Panc1 (cell line): ENCODE data around the gene REELD1. TPM values are rescaled to one million over a fixed set of nuclear protein-coding genes. Genes with fewer than 3 reads are reported as not detected.

ENCODE experiments used
- ATAC-seq: fragments of 200-7000 bp; cut with Tn5 transposase; 2 replicates; pipeline ENCODE4 v1.9.1; 2020; ENCODE audit warnings: mild to moderate bottlenecking, moderate library complexity
- BruUV-seq: library from RNA; stranded (reverse); fragments of 400-500 nt; replicated peaks from 2 replicates; lab custom pipeline; 2021; lab: Mats Ljungman, UMichigan
- CTCF ChIA-PET: fragments of 300-600 bp; sonication (Branson Sonifier 250); formaldehyde crosslinking; loops from one replicate; lab custom pipeline; 2022; ENCODE audit warnings: antibody characterized with exemption; lab: Charles Lee
- POLR2A ChIA-PET: fragments of 300-600 bp; sonication (Branson Sonifier 250); formaldehyde crosslinking; loops from one replicate; lab custom pipeline; 2022; ENCODE audit warnings: antibody characterized with exemption; lab: Charles Lee
- DNase-seq: peaks from one replicate; pipeline ENCODE4 v3.0.0-alpha.2; 2010; ENCODE audit warnings: low read depth, low spot score
- H3K27ac ChIP-seq: 2 replicates; pipeline ENCODE4 v1.5.1; 2011; ENCODE audit warnings: mild to moderate bottlenecking, low read length, inconsistent platforms
- H3K27me3 ChIP-seq: fragments of 200-500 bp; sonication (Bioruptor generic); 2 replicates; pipeline ENCODE4 v1.6.0; 2014; ENCODE audit warnings: low read length, inconsistent platforms; ENCODE audit not compliant: control insufficient read depth, insufficient read depth
- H3K36me3 ChIP-seq: fragments of 200-500 bp; sonication (Bioruptor generic); 2 replicates; pipeline ENCODE4 v1.5.1; 2014; ENCODE audit warnings: inconsistent platforms, mild to moderate bottlenecking, low read length, moderate library complexity; ENCODE audit not compliant: control insufficient read depth, insufficient read depth
- H3K4me1 ChIP-seq: 2 replicates; pipeline ENCODE4 v1.5.1; 2011; ENCODE audit warnings: inconsistent platforms, mild to moderate bottlenecking, low read length, moderate library complexity; ENCODE audit not compliant: control insufficient read depth, insufficient read depth
- H3K4me3 ChIP-seq, 2 experiments: 2 replicates each; pipeline ENCODE4 v1.5.1; 2011 to 2012; ENCODE audit warnings: low read depth in 2 of 2, low read length in 2 of 2, mild to moderate bottlenecking in 2 of 2, inconsistent platforms in 1 of 2, moderate library complexity in 1 of 2
- H3K9me3 ChIP-seq: fragments of 200-500 bp; sonication (Bioruptor generic); 2 replicates; pipeline ENCODE4 v1.5.1; 2014; ENCODE audit warnings: low read depth, mild to moderate bottlenecking, inconsistent platforms, low read length, moderate library complexity; ENCODE audit not compliant: control insufficient read depth, insufficient read depth
- POLR2AphosphoS5 ChIP-seq: IDR thresholded peaks from 2 replicates; pipeline ENCODE4 v1.6.1; 2012; ENCODE audit warnings: mild to moderate bottlenecking, low read depth, low read length, moderate library complexity
- SIN3A ChIP-seq: IDR thresholded peaks from 2 replicates; pipeline ENCODE4 v1.6.1; 2012; ENCODE audit warnings: low read depth, mild to moderate bottlenecking, low read length, moderate library complexity, borderline replicate concordance; ENCODE audit not compliant: insufficient read depth
- TCF7L2 ChIP-seq: IDR thresholded peaks from 2 replicates; pipeline ENCODE4 v1.6.1; 2011; ENCODE audit warnings: mild to moderate bottlenecking, low read depth, low read length, inconsistent platforms
- in situ Hi-C: cut with HindIII; loops from 2 replicates; pipeline ENCODE4 v1.10.0; 2016; ENCODE audit warnings: low sequenced_read_pairs, low pct_unique_long_range_greater_than_20kb
- intact Hi-C: fragments of 100-400 bp; cut with micrococcal nuclease; formaldehyde crosslinking; loops from one replicate; pipeline ENCODE4 v1.10.0; 2022; ENCODE audit not compliant: unreplicated experiment
- total RNA-seq: library from RNA; stranded (reverse); gene quantifications from one replicate; pipeline ENCODE4 v1.2.1, GENCODE V29; 2021; ENCODE audit not compliant: unreplicated experiment
- TF ChIP-seq, protein P1 (sequence below), 2 experiments: IDR thresholded peaks; 2 replicates each; pipeline ENCODE4 v1.6.1; 2011 to 2012; ENCODE audit warnings: low read depth in 2 of 2, control low read depth in 1 of 2, low read length in 1 of 2, mild to moderate bottlenecking in 1 of 2, moderate library complexity in 1 of 2; ENCODE audit not compliant: insufficient read depth in 1 of 2
- TF ChIP-seq, protein P2 (sequence below): fragments of 450-650 bp; IDR thresholded peaks from 2 replicates; pipeline ENCODE4 v1.5.1; 2017; ENCODE audit warnings: mild to moderate bottlenecking

REELD1 gene
- total RNA-seq, 1 experiment from 2014 or later: not detected

DNA sequence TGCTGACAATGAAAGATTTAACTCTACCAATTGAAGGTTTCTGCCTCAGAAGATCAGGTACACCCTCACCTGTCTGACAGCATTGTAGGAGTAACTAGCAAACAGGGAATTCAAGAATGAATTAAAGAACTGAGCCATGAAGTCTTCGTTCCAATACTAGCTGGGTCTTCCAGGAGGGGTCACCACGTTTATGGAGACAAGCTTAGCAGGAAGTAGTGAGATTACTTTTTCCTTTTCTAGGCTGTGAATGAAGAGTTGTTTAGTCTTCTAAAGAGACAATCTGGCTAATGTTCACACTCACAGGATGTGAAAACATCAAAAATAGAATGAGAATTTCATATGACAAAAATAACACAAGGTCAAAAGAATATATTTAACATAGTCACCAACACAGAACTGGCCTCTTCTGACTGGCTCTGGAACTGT, 54.9 kb downstream of the REELD1 start:
- Histone ChIP-seq H3K4me3 (no peak overlapping the region), H3K36me3 (no peaks in the 10 kb centered on the region), H3K27me3 (no peaks in the 10 kb centered on the region), H3K4me1 (no peaks in the 10 kb centered on the region), H3K27ac (no peak overlapping the region), H3K9me3 (no peaks in the 10 kb centered on the region)
- intact Hi-C loops: no loop called here
- ATAC-seq (no peak), DNase-seq (no peak)
- BruUV-seq: no TSS peak
- ChIA-PET CTCF (no interaction called here), POLR2A (no interaction called here)
- in situ Hi-C loops: no loop called here
- TF ChIP-seq POLR2AphosphoS5 (no peak), SIN3A (no peak), TCF7L2 (no peak)
- TF ChIP-seq, protein P1, sequence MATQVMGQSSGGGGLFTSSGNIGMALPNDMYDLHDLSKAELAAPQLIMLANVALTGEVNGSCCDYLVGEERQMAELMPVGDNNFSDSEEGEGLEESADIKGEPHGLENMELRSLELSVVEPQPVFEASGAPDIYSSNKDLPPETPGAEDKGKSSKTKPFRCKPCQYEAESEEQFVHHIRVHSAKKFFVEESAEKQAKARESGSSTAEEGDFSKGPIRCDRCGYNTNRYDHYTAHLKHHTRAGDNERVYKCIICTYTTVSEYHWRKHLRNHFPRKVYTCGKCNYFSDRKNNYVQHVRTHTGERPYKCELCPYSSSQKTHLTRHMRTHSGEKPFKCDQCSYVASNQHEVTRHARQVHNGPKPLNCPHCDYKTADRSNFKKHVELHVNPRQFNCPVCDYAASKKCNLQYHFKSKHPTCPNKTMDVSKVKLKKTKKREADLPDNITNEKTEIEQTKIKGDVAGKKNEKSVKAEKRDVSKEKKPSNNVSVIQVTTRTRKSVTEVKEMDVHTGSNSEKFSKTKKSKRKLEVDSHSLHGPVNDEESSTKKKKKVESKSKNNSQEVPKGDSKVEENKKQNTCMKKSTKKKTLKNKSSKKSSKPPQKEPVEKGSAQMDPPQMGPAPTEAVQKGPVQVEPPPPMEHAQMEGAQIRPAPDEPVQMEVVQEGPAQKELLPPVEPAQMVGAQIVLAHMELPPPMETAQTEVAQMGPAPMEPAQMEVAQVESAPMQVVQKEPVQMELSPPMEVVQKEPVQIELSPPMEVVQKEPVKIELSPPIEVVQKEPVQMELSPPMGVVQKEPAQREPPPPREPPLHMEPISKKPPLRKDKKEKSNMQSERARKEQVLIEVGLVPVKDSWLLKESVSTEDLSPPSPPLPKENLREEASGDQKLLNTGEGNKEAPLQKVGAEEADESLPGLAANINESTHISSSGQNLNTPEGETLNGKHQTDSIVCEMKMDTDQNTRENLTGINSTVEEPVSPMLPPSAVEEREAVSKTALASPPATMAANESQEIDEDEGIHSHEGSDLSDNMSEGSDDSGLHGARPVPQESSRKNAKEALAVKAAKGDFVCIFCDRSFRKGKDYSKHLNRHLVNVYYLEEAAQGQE (IDR thresholded peaks at IDR 0.05; ENCODE audit: insufficient read depth in 1 of 2, low read depth in 2 of 2, low read length in 1 of 2): no peak
- TF ChIP-seq, protein P2, sequence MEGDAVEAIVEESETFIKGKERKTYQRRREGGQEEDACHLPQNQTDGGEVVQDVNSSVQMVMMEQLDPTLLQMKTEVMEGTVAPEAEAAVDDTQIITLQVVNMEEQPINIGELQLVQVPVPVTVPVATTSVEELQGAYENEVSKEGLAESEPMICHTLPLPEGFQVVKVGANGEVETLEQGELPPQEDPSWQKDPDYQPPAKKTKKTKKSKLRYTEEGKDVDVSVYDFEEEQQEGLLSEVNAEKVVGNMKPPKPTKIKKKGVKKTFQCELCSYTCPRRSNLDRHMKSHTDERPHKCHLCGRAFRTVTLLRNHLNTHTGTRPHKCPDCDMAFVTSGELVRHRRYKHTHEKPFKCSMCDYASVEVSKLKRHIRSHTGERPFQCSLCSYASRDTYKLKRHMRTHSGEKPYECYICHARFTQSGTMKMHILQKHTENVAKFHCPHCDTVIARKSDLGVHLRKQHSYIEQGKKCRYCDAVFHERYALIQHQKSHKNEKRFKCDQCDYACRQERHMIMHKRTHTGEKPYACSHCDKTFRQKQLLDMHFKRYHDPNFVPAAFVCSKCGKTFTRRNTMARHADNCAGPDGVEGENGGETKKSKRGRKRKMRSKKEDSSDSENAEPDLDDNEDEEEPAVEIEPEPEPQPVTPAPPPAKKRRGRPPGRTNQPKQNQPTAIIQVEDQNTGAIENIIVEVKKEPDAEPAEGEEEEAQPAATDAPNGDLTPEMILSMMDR: no peak

DNA sequence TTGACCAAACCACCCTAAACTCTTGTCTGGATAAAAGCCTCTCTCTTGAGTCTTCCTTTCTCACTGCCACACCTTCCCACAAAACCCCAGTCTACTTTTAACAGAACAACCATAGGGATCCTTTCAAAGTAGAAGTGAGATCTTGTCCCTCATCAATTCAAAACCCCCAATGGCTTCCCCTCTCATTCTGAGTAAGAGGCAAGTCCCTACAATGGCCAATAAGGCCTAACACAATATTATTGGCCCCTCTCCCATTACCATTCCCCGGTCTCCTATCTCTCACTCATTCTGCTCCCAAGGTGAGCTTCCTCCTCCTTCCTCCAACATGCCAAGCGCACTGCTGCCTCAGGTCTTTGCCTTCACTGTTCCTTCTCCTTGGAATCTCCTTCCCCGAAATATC, 57.1 kb downstream of the REELD1 start:
- in situ Hi-C loops (no loop called here), intact Hi-C loops (no loop called here)
- ATAC-seq (no peak), DNase-seq (no peak)
- Histone ChIP-seq H3K9me3 (no peaks in the 10 kb centered on the region), H3K4me1 (no peaks in the 10 kb centered on the region), H3K27me3 (no peaks in the 10 kb centered on the region), H3K27ac (no peak overlapping the region), H3K4me3 (no peak overlapping the region), H3K36me3 (no peaks in the 10 kb centered on the region)
- no TSS peak for BruUV-seq
- ChIA-PET POLR2A (no interaction called here), CTCF (no interaction called here)
- TF ChIP-seq TCF7L2 (no peak), POLR2AphosphoS5 (no peak), SIN3A (no peak)
- TF ChIP-seq, protein P2: no peak
- TF ChIP-seq, protein P1 (IDR thresholded peaks at IDR 0.05; ENCODE audit: insufficient read depth in 1 of 2, low read depth in 2 of 2, low read length in 1 of 2): no peak
